Measurements from ENCODE around the gene MAP3K6. TPM values are rescaled to one million over a fixed set of nuclear protein-coding genes. Genes with fewer than 3 reads are reported as not detected.

Gene MAP3K6
- polyA plus RNA-seq, 2 of the 4 experiments (the other 2 are of a cell fraction) = 3.6 to 8.5 TPM

GRCh38 chr1:27353166-27353565, 13.6 kb downstream of the MAP3K6 start (continued):
- TF ChIP-seq HOXA7 (CRISPR knock-in tag; IDR thresholded peaks at IDR 0.05) (no peak), HDAC2 (IDR thresholded peaks at IDR 0.05) (no peak), FOXS1 (CRISPR knock-in tag; IDR thresholded peaks at IDR 0.05) (no peak)

GRCh38 chr1:27351541-27352107, 15.1 kb downstream of the MAP3K6 start:
- POLR2A ChIA-PET = no interaction called here
- H3K27ac ChIP-seq = no peak overlapping the region
- no peaks in the 10 kb centered on the region for H3K9me3 ChIP-seq
- DNase-seq (ENCODE audit: low read depth in 1 of 2, low spot score in 1 of 2) (no peak), FAIRE-seq (no peak), ATAC-seq (no peak)
- no peak overlapping the region for H3K4me3 ChIP-seq
- TF ChIP-seq EP300 (IDR thresholded peaks at IDR 0.05) (no peak), RFX5 (IDR thresholded peaks at IDR 0.05) (no peak), JUNB (IDR thresholded peaks at IDR 0.05) (no peak), NR3C1 (IDR thresholded peaks at IDR 0.05) (no peak), ZFP36 (IDR thresholded peaks at IDR 0.05; ENCODE audit: borderline replicate concordance, partially characterized antibody) (no peak), CHD4 (IDR thresholded peaks at IDR 0.05; ENCODE audit: borderline replicate concordance) (no peak), PBX3 (IDR thresholded peaks at IDR 0.05) (no peak), HES2 (IDR thresholded peaks at IDR 0.05) (no peak), BCL3 (IDR thresholded peaks at IDR 0.05) (no peak), NFE2L2 (conservative IDR thresholded peaks at IDR 0.05; ENCODE audit: low read length) (no peak), KDM5A (IDR thresholded peaks at IDR 0.05) (no peak), RNF2 (IDR thresholded peaks at IDR 0.05; ENCODE audit: borderline replicate concordance, low read depth) (no peak), RARB (CRISPR knock-in tag; IDR thresholded peaks at IDR 0.05) (no peak), NPAS2 (CRISPR knock-in tag; IDR thresholded peaks at IDR 0.05; ENCODE audit: borderline replicate concordance) (no peak), MAZ (IDR thresholded peaks at IDR 0.05; ENCODE audit: borderline replicate concordance, low read depth, low read length) (no peak), BHLHE40 (IDR thresholded peaks at IDR 0.05; ENCODE audit: low read depth, low read length) (no peak), FOSL2 (IDR thresholded peaks at IDR 0.05) (no peak), FOSL2 (CRISPR knock-in tag; IDR thresholded peaks at IDR 0.05) (no peak), MAFK (IDR thresholded peaks at IDR 0.05; ENCODE audit: partially characterized antibody) (no peak)
- H3K4me1 ChIP-seq = peaks cover 14% of the 10 kb centered on the region; the same call in 1 of the 3 replicates
- no peak overlapping the region for H3K4me2 ChIP-seq
- CTCF ChIA-PET = interaction anchor here (1.0 to 12.1 kb wide), 4 partner anchors 10 to 55 kb away, joined by 3 to 134 read pairs (median 66); partner anchors contain the start of genes MAP3K6 and SYTL1
- 83% methylated on average over 4 of the region's 8 CpGs for WGBS (ENCODE audit: missing lambda C conversion rate)

- DNase-seq (ENCODE audit: low read depth in 1 of 2, low spot score in 1 of 2) (no peak), ATAC-seq (no peak), FAIRE-seq (no peak)
- TF ChIP-seq PHF8 (IDR thresholded peaks at IDR 0.05; ENCODE audit: borderline replicate concordance, low read depth) = no peak
- TF ChIP-seq ZC3H11A (IDR thresholded peaks at IDR 0.05) = no peak
- no peak for TF ChIP-seq RNF2 (IDR thresholded peaks at IDR 0.05; ENCODE audit: borderline replicate concordance, low read depth)
- no peak for TF ChIP-seq HOXB5 (CRISPR knock-in tag; IDR thresholded peaks at IDR 0.05)
- no peak for TF ChIP-seq RCOR1 (IDR thresholded peaks at IDR 0.05; ENCODE audit: low read depth, low read length)
- no peak for TF ChIP-seq PBX3 (IDR thresholded peaks at IDR 0.05)
- no peak for TF ChIP-seq NPAS2 (CRISPR knock-in tag; IDR thresholded peaks at IDR 0.05; ENCODE audit: borderline replicate concordance)
- no peak for TF ChIP-seq MYC (IDR thresholded peaks at IDR 0.05; ENCODE audit: borderline replicate concordance, low read length)
- Histone ChIP-seq H3K4me2 (no peak overlapping the region), H3K27ac (no peak overlapping the region), H3K9me3 (no peaks in the 10 kb centered on the region), H3K4me3 (no peak overlapping the region), H3K4me1 (peaks cover 14% of the 10 kb centered on the region; the same call in 1 of the 3 replicates)
- POLR2A ChIA-PET = interaction anchor here (2.0 kb wide), 1 partner anchor 15 kb away, joined by 11 read pairs; the partner anchor contains the start of gene MAP3K6
- CTCF ChIA-PET = interaction anchor here (1.0 to 12.1 kb wide), 6 partner anchors 7 to 56 kb away, joined by 3 to 134 read pairs (median 6); partner anchors contain the start of genes MAP3K6 and SYTL1
- 90% methylated on average over 41 of the region's 62 CpGs for WGBS (ENCODE audit: missing lambda C conversion rate)
Observed at GRCh38 chr1:27350663-27351540, 15.9 kb downstream of the MAP3K6 start.
